HepG2 (cell line): ENCODE data around the gene RAB34. TPM values are rescaled to one million over a fixed set of nuclear protein-coding genes. Genes with fewer than 3 reads are reported as not detected.
A peak's percentile ranks its signal among the peaks of the same experiment; 100 is the strongest.

ENCODE experiments used
- ATAC-seq: fragments of 200-7000 bp; cut with Tn5 transposase; 3 replicates; pipeline ENCODE4 v1.9.1; 2020; ENCODE audit warnings: mild to moderate bottlenecking, moderate library complexity
- BruUV-seq: library from RNA; stranded (reverse); fragments of 400-500 nt; replicated peaks from 2 replicates; lab custom pipeline; 2021; lab: Mats Ljungman, UMichigan
- CTCF ChIA-PET: fragments of 300-600 bp; formaldehyde crosslinking; extraction: SDS; loops from one replicate; lab custom pipeline; 2021; ENCODE audit warnings: low total read pairs, inconsistent platforms, low intra/inter-chr PET ratio; lab: Yijun Ruan, JAX
- POLR2A ChIA-PET: fragments of 350-600 bp; sonication (Branson Sonifier 250); formaldehyde crosslinking; loops from one replicate; lab custom pipeline; 2020; ENCODE audit warnings: antibody characterized with exemption, inconsistent platforms; lab: Yijun Ruan, JAX
- DNase-seq: peaks from one replicate; pipeline ENCODE4 v3.0.0-alpha.2; 2015; ENCODE audit warnings: low spot score
- FAIRE-seq: peaks from 3 replicates; lab custom pipeline; 2011; peaks lifted over from hg19 to GRCh38; lab: Jason Lieb, UNC
- H2AFZ ChIP-seq: one replicate; pipeline ENCODE4 v1.6.1; 2011; ENCODE audit warnings: low read length, inconsistent platforms
- H3K27ac ChIP-seq: fragments of 300-600 bp; 3 replicates; pipeline ENCODE4 v1.8.0; 2011; ENCODE audit warnings: mixed run types, mild to moderate bottlenecking, mixed read lengths, low read length, inconsistent platforms; ENCODE audit not compliant: insufficient read depth; ENCODE audit errors: extremely low read length
- H3K27me3 ChIP-seq, 2 experiments: fragments of 200-600 bp in 1 of 2; 2 replicates in 1 of 2; 3 replicates in 1 of 2; pipeline versions ENCODE4 v1.6.0 to v1.8.0; 2011; ENCODE audit warnings: low read length in 2 of 2, mild to moderate bottlenecking in 2 of 2, moderate library complexity in 2 of 2, inconsistent platforms in 1 of 2; ENCODE audit not compliant: insufficient read depth in 2 of 2, control insufficient read depth in 1 of 2
- H3K36me3 ChIP-seq, 2 experiments: fragments of 200-600 bp in 1 of 2; replicated peaks in 1 of 2; 2 replicates in 1 of 2; 3 replicates in 1 of 2; pipeline versions ENCODE4 v1.5.1 to v1.8.0; 2011; ENCODE audit warnings: low read length in 2 of 2, inconsistent platforms in 1 of 2; ENCODE audit not compliant: insufficient read depth in 2 of 2, control insufficient read depth in 1 of 2
- H3K4me1 ChIP-seq: 2 replicates; pipeline ENCODE4 v1.5.1; 2012; ENCODE audit warnings: low read length, inconsistent platforms; ENCODE audit not compliant: insufficient read depth
- H3K4me2 ChIP-seq: 2 replicates; pipeline ENCODE4 v1.6.0; 2011; ENCODE audit warnings: low read depth, low read length, inconsistent platforms
- H3K4me3 ChIP-seq, 3 experiments: fragments of 200-600 bp in 1 of 3; sonication (generic), shearing (Covaris generic) in 1 of 3; replicated peaks in 1 of 3; 2 replicates each; pipeline ENCODE4 v1.5.1; 2011 to 2016; ENCODE audit warnings: low read length in 3 of 3, inconsistent platforms in 2 of 3, low read depth in 2 of 3, mild to moderate bottlenecking in 2 of 3, control low read depth in 1 of 3, mixed read lengths in 1 of 3; ENCODE audit not compliant: insufficient read depth in 1 of 3
- H3K79me2 ChIP-seq: one replicate; pipeline ENCODE4 v1.6.1; 2011; ENCODE audit warnings: low read length, inconsistent platforms; ENCODE audit not compliant: insufficient read depth
- H3K9ac ChIP-seq: 2 replicates; pipeline ENCODE4 v1.6.0; 2011; ENCODE audit warnings: mild to moderate bottlenecking, low read depth, low read length, inconsistent platforms; ENCODE audit not compliant: insufficient read depth
- H3K9me3 ChIP-seq: 2 replicates; pipeline ENCODE4 v1.5.1; 2012; ENCODE audit warnings: mild to moderate bottlenecking, low read length
- H4K20me1 ChIP-seq: 2 replicates; pipeline ENCODE4 v1.6.0; 2011; ENCODE audit warnings: inconsistent platforms, mild to moderate bottlenecking, low read length, moderate library complexity; ENCODE audit not compliant: insufficient read depth
- DR1 ChIP-seq: sonication (generic); formaldehyde crosslinking; IDR thresholded peaks from 2 replicates; pipeline ENCODE4 v1.8.0; 2021; ENCODE audit warnings: mild to moderate bottlenecking, missing genetic modification reagents, inconsistent platforms
- ESRRA ChIP-seq: sonication (generic); formaldehyde crosslinking; IDR thresholded peaks from 2 replicates; pipeline ENCODE4 v1.5.1; 2020; ENCODE audit warnings: mild to moderate bottlenecking, low read depth, missing genetic modification reagents
- GTF2F1 ChIP-seq: fragments of 150-350 bp; IDR thresholded peaks from 2 replicates; pipeline ENCODE4 v1.6.1; 2014; ENCODE audit warnings: low read length
- HOMEZ ChIP-seq: IDR thresholded peaks from 2 replicates; pipeline ENCODE4 v1.6.1; 2016; ENCODE audit warnings: low read depth
- KDM2A ChIP-seq: sonication (generic); formaldehyde crosslinking; IDR thresholded peaks from 2 replicates; pipeline ENCODE4 v1.4.0; 2020; ENCODE audit warnings: low read depth, missing genetic modification reagents, borderline replicate concordance
- NFATC3 ChIP-seq: sonication (generic); formaldehyde crosslinking; IDR thresholded peaks from 2 replicates; pipeline ENCODE4 v1.5.1; 2020; ENCODE audit warnings: mild to moderate bottlenecking, missing genetic modification reagents
- NR3C1 ChIP-seq: sonication (generic); formaldehyde crosslinking; IDR thresholded peaks from 2 replicates; pipeline ENCODE4 v1.4.0; 2020; ENCODE audit warnings: missing genetic modification reagents
- POLR2AphosphoS2 ChIP-seq: IDR thresholded peaks from 2 replicates; pipeline ENCODE4 v1.6.1; 2011; ENCODE audit warnings: low read depth, low read length, improper control_type of control experiment
- POLR2AphosphoS5 ChIP-seq: IDR thresholded peaks from 2 replicates; pipeline ENCODE4 v1.6.1; 2012; ENCODE audit warnings: low read depth, low read length
- POLR2G ChIP-seq: fragments of 200-400 bp; formaldehyde crosslinking; IDR thresholded peaks from 2 replicates; pipeline ENCODE4 v1.6.1; 2018; ENCODE audit warnings: mild to moderate bottlenecking, low read depth, low read length, moderate library complexity
- RBFOX2 ChIP-seq: fragments of 200-400 bp; formaldehyde crosslinking; IDR thresholded peaks from 2 replicates; pipeline ENCODE4 v1.6.1; 2017; ENCODE audit warnings: low read depth, mild to moderate bottlenecking, low read length
- SP4 ChIP-seq: sonication (generic); formaldehyde crosslinking; IDR thresholded peaks from 2 replicates; pipeline ENCODE4 v1.8.1; 2023; ENCODE audit warnings: mild to moderate bottlenecking, missing genetic modification reagents
- SRSF9 ChIP-seq: fragments of 200-400 bp; formaldehyde crosslinking; IDR thresholded peaks from 2 replicates; pipeline ENCODE4 v1.6.1; 2018; ENCODE audit warnings: borderline replicate concordance, mild to moderate bottlenecking, low read depth, low read length; ENCODE audit not compliant: insufficient read depth, poor library complexity, severe bottlenecking
- ZBTB20 ChIP-seq: sonication (generic); formaldehyde crosslinking; IDR thresholded peaks from 2 replicates; pipeline ENCODE4 v1.8.1; 2023; ENCODE audit warnings: missing genetic modification reagents, low read depth, mild to moderate bottlenecking, borderline replicate concordance
- ZFP91 ChIP-seq: sonication (generic); formaldehyde crosslinking; IDR thresholded peaks from 2 replicates; pipeline ENCODE4 v1.9.0; 2022; ENCODE audit warnings: missing genetic modification reagents, mild to moderate bottlenecking, borderline replicate concordance
- ZIK1 ChIP-seq: sonication (generic); formaldehyde crosslinking; IDR thresholded peaks from 2 replicates; pipeline ENCODE4 v1.5.0; 2020; ENCODE audit warnings: mild to moderate bottlenecking, low read depth, missing genetic modification reagents, borderline replicate concordance
- ZNF460 ChIP-seq: sonication (generic); formaldehyde crosslinking; IDR thresholded peaks from 2 replicates; pipeline ENCODE4 v1.5.1; 2020; ENCODE audit warnings: missing genetic modification reagents, mild to moderate bottlenecking, borderline replicate concordance
- ZNF576 ChIP-seq: sonication (generic); formaldehyde crosslinking; IDR thresholded peaks from 2 replicates; pipeline ENCODE4 v1.4.0; 2020; ENCODE audit warnings: mild to moderate bottlenecking, missing genetic modification reagents
- ZNF749 ChIP-seq: sonication (generic); formaldehyde crosslinking; IDR thresholded peaks from 2 replicates; pipeline ENCODE4 v1.8.0; 2022; ENCODE audit warnings: mild to moderate bottlenecking, missing genetic modification reagents, moderate library complexity, borderline replicate concordance
- ZNF850 ChIP-seq: sonication (generic); formaldehyde crosslinking; conservative IDR thresholded peaks from 2 replicates; pipeline ENCODE4 v1.9.0; 2021; ENCODE audit warnings: mild to moderate bottlenecking, missing genetic modification reagents
- ZSCAN12 ChIP-seq: sonication (generic); formaldehyde crosslinking; IDR thresholded peaks from 2 replicates; pipeline ENCODE4 v1.9.0; 2021; ENCODE audit warnings: mild to moderate bottlenecking, missing genetic modification reagents
- WGBS: methylation state at CpG from one replicate; pipeline ENCODE4 v1.1.6; 2017; ENCODE audit warnings: low lambda C conversion rate; 5-methylcytosine and 5-hydroxymethylcytosine counted together
- in situ Hi-C: cut with HindIII; loops from 2 replicates; pipeline ENCODE4 v1.10.0; 2017; ENCODE audit warnings: low pct_unique_long_range_greater_than_20kb; ENCODE audit not compliant: extremely low pct_ligation_motif_present
- intact Hi-C: fragments of 100-400 bp; cut with micrococcal nuclease; formaldehyde crosslinking; loops from one replicate; pipeline ENCODE4 v1.10.0; 2022; ENCODE audit not compliant: unreplicated experiment
- polyA plus RNA-seq, 8 experiments: library from polyadenylated mRNA; depleted of rRNA in 3 of 8; stranded (reverse) in 7 of 8; unstranded in 1 of 8; fragments of >200 nt; fragmentation: Illumina TruSeq in 4 of 8; extraction: Trizol in 4 of 8; gene quantifications; 2 replicates each; pipeline versions ENCODE4 v1.2.1 to v1.2.3, GENCODE V29; 2011 to 2016; ENCODE audit warnings: low read depth in 4 of 8, missing spikeins in 1 of 8, mixed read lengths in 1 of 8; ENCODE audit not compliant: insufficient read depth in 1 of 8
- total RNA-seq, 5 experiments: library from RNA; depleted of rRNA; stranded (reverse); fragments of >200 nt; fragmentation: Illumina TruSeq; extraction: Trizol; gene quantifications; 2 replicates each; pipeline ENCODE4 v1.2.3, GENCODE V29; 2016; ENCODE audit warnings: low read depth in 1 of 5

RAB34 gene
- total and polyA plus RNA-seq, 2 of the 13 experiments (the other 11 are each of a cell fraction or from before 2014, with no cell fraction given), result 0.49 TPM; not detected in 1

GRCh38 chr17:28751600-28752366 lies 34.1 kb upstream of the RAB34 start:
- DNase-seq (no peak), FAIRE-seq (peak; percentile 18), ATAC-seq (no peak)
- BruUV-seq, result no TSS peak
- in situ Hi-C loops (no loop called here), intact Hi-C loops (loop anchor here (2.0 kb wide), 1 partner anchor 67 kb away; no protein-coding TSS in a partner anchor)
- WGBS, result 96% methylated on average over 9 of the region's 10 CpGs
- Histone ChIP-seq H3K9ac (no peak overlapping the region), H3K4me1 (peaks cover 36% of the 10 kb centered on the region), H3K79me2 (peaks cover 7% of the 10 kb centered on the region), H3K9me3 (no peaks in the 10 kb centered on the region), H3K27ac (no peak overlapping the region), H4K20me1 (peaks cover 39% of the 10 kb centered on the region), H3K27me3 (no peaks in the 10 kb centered on the region), H3K4me3 (no peak overlapping the region), H3K4me2 (no peak overlapping the region), H3K36me3 (peaks cover 30% of the 10 kb centered on the region in 2 experiments), H2AFZ (no peak overlapping the region)
- ChIA-PET CTCF (interaction anchor here (4.1 kb wide), 1 partner anchor 24 kb away, joined by 142 read pairs; the partner anchor contains the start of genes NEK8 and TLCD1), POLR2A (interaction anchor here (0.8 to 12.3 kb wide), 4 partner anchors 9 to 108 kb away, joined by 3 to 590 read pairs (median 6); partner anchors contain the start of genes BLTP2, NEK8, RPL23A and TLCD1)
- no peak for TF ChIP-seq DR1 (CRISPR knock-in tag)
- no peak for TF ChIP-seq ESRRA (CRISPR knock-in tag)
- peak; percentile 15; the same call in 1 of the 2 replicates for TF ChIP-seq KDM2A (CRISPR knock-in tag)
- TF ChIP-seq ZSCAN12 (CRISPR knock-in tag), result no peak
- no peak for TF ChIP-seq SP4 (CRISPR knock-in tag)
- TF ChIP-seq HOMEZ, result no peak
- no peak for TF ChIP-seq NFATC3 (CRISPR knock-in tag)
- no peak for TF ChIP-seq ZIK1 (CRISPR knock-in tag)
- TF ChIP-seq ZFP91 (CRISPR knock-in tag), result no peak
- TF ChIP-seq SRSF9, result no peak
- no peak for TF ChIP-seq GTF2F1
- no peak for TF ChIP-seq NR3C1 (CRISPR knock-in tag)
- peak; percentile 82; the same call in 1 of the 2 replicates for TF ChIP-seq ZNF460
- TF ChIP-seq POLR2AphosphoS2, result peak; percentile 61; the same call in 1 of the 2 replicates
- TF ChIP-seq ZNF749 (CRISPR knock-in tag), result no peak
- no peak for TF ChIP-seq ZBTB20
- peak; percentile 56 for TF ChIP-seq RBFOX2
- TF ChIP-seq ZNF576 (CRISPR knock-in tag), result no peak
- TF ChIP-seq POLR2AphosphoS5, result peak; percentile 16; the same call in 1 of the 2 replicates
- TF ChIP-seq POLR2G, result peak; percentile 59; the same call in 1 of the 2 replicates
- no peak for TF ChIP-seq ZNF850
